Neural cell (in vitro differentiated cells): ENCODE measurements around the gene PTGR3. TPM values are rescaled to one million over a fixed set of nuclear protein-coding genes. Genes with fewer than 3 reads are reported as not detected.

Experiments used
- H2AFZ ChIP-seq: fragments of 200-600, 300-800 bp; sonication (generic), shearing (Covaris generic); 2 replicates; pipeline ENCODE4 v1.6.0; 2014; ENCODE audit warnings: low read depth, mild to moderate bottlenecking, antibody characterized with exemption, low read length, moderate library complexity
- H3F3A ChIP-seq: fragments of 200-600 bp; shearing (Covaris generic); 2 replicates; pipeline ENCODE4 v1.6.1; 2016; ENCODE audit warnings: mild to moderate bottlenecking, moderate library complexity, mixed read lengths, antibody characterized with exemption, low read length; ENCODE audit not compliant: insufficient read depth, poor library complexity, severe bottlenecking
- H3K27ac ChIP-seq: fragments of 200-600, 300-800 bp; sonication (generic), shearing (Covaris generic); 2 replicates; pipeline ENCODE4 v1.5.1; 2014; ENCODE audit warnings: mild to moderate bottlenecking, low read length, moderate library complexity
- H3K27me3 ChIP-seq: fragments of 300-800, 200-600 bp; sonication (generic), shearing (Covaris generic); 2 replicates; pipeline ENCODE4 v1.6.0; 2014; ENCODE audit warnings: mild to moderate bottlenecking, low read depth, low read length, moderate library complexity; ENCODE audit not compliant: insufficient read depth
- H3K36me3 ChIP-seq: fragments of 300-800, 200-600 bp; sonication (generic), shearing (Covaris generic); 2 replicates; pipeline ENCODE4 v1.5.1; 2014; ENCODE audit warnings: mild to moderate bottlenecking, antibody characterized with exemption, low read length, moderate library complexity; ENCODE audit not compliant: insufficient read depth
- H3K4me2 ChIP-seq: fragments of 300-800, 200-600 bp; sonication (generic), shearing (Covaris generic); 2 replicates; pipeline ENCODE4 v1.6.0; 2014; ENCODE audit warnings: mild to moderate bottlenecking, low read length
- H3K4me3 ChIP-seq: fragments of 300-800, 200-600 bp; sonication (generic), shearing (Covaris generic); 2 replicates; pipeline ENCODE4 v1.5.1; 2014; ENCODE audit warnings: mild to moderate bottlenecking, low read length, moderate library complexity
- H3K79me2 ChIP-seq: fragments of 200-600 bp; shearing (Covaris generic); replicated peaks from 2 replicates; pipeline ENCODE4 v1.6.0; 2014; ENCODE audit warnings: mild to moderate bottlenecking, low read length, moderate library complexity; ENCODE audit not compliant: insufficient read depth
- H3K9ac ChIP-seq: fragments of 300-800, 200-600 bp; sonication (generic), shearing (Covaris generic); 2 replicates; pipeline ENCODE4 v1.6.1; 2016; ENCODE audit warnings: mild to moderate bottlenecking, low read length, mixed read lengths
- H3K9me2 ChIP-seq: fragments of 200-600 bp; shearing (Covaris generic); 2 replicates; pipeline ENCODE4 v1.6.1; 2016; ENCODE audit warnings: mild to moderate bottlenecking, low read length, mixed read lengths; ENCODE audit not compliant: insufficient read depth
- H3K9me3 ChIP-seq: fragments of 200-600, 300-800 bp; sonication (generic), shearing (Covaris generic); 2 replicates; pipeline ENCODE4 v1.6.1; 2016; ENCODE audit warnings: mild to moderate bottlenecking, mixed run types, low read length, moderate library complexity, mixed read lengths
- H4K20me1 ChIP-seq: fragments of 200-600 bp; shearing (Covaris generic); 2 replicates; pipeline ENCODE4 v1.6.1; 2016; ENCODE audit warnings: mild to moderate bottlenecking, mixed run types; ENCODE audit not compliant: insufficient read depth
- EP300 ChIP-seq: fragments of 450-650 bp; conservative IDR thresholded peaks from 2 replicates; pipeline ENCODE4 v1.6.1; 2014; ENCODE audit warnings: antibody characterized with exemption, mild to moderate bottlenecking, moderate library complexity; ENCODE audit not compliant: poor library complexity, severe bottlenecking
- EZH2 ChIP-seq: fragments of 200-600, 300-800 bp; shearing (Covaris generic), sonication (generic); IDR thresholded peaks from 2 replicates; pipeline ENCODE4 v1.6.1; 2014; ENCODE audit warnings: antibody characterized with exemption, low read length, borderline replicate concordance, mild to moderate bottlenecking; ENCODE audit not compliant: insufficient read depth, poor library complexity, severe bottlenecking
- MXI1 ChIP-seq: fragments of 450-650 bp; conservative IDR thresholded peaks from 2 replicates; pipeline ENCODE4 v1.6.1; 2014; ENCODE audit warnings: antibody characterized with exemption, mild to moderate bottlenecking; ENCODE audit not compliant: poor library complexity, severe bottlenecking
- POLR2AphosphoS5 ChIP-seq: IDR thresholded peaks from 2 replicates; pipeline ENCODE4 v1.6.1; 2012
- RAD21 ChIP-seq: fragments of 450-650 bp; conservative IDR thresholded peaks from 2 replicates; pipeline ENCODE4 v1.6.1; 2014; ENCODE audit warnings: antibody characterized with exemption, mild to moderate bottlenecking, moderate library complexity
- SMC3 ChIP-seq: fragments of 450-650 bp; conservative IDR thresholded peaks from 2 replicates; pipeline ENCODE4 v1.6.1; 2014; ENCODE audit warnings: antibody characterized with exemption, mild to moderate bottlenecking, moderate library complexity; ENCODE audit not compliant: poor library complexity
- TAF1 ChIP-seq: IDR thresholded peaks from 2 replicates; pipeline ENCODE4 v1.6.1; 2012; ENCODE audit warnings: low read depth
- polyA plus RNA-seq: library from polyadenylated mRNA; depleted of rRNA; stranded (reverse); fragments of >200 nt; gene quantifications from 2 replicates; pipeline ENCODE4 v1.2.3, GENCODE V29; 2014
- TF ChIP-seq, protein P1 (sequence below): fragments of 450-650 bp; IDR thresholded peaks from 2 replicates; pipeline ENCODE4 v1.5.1; 2014; ENCODE audit warnings: antibody characterized with exemption, mild to moderate bottlenecking, moderate library complexity; ENCODE audit not compliant: poor library complexity, severe bottlenecking
- TF ChIP-seq, protein P2 (sequence below): IDR thresholded peaks from 2 replicates; pipeline ENCODE4 v1.6.1; 2012; ENCODE audit warnings: borderline replicate concordance

Gene PTGR3
- polyA plus RNA-seq, 1 donor from 2014 or later = 5.9 TPM

DNA sequence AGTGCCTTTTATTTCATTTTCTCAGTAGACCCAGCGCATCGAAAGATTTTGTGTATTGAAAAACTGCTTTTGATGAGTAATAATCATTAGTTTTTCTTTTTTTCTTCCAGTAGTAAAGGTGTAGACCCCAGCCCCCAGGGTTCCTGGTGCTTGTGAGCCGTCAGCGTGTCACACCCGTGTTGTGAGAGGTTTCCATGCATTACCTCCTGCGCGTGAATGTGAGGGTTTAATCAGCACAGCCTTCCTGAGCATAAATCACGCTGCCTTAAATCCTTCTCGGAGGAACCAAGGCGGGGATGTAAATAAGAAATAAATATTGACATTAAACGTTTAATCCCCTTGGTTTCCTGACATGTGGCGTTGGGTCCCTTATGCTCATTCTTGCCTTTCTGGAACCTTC is 26.0 kb upstream of the PTGR3 start:
- no peak overlapping the region for H3K9ac ChIP-seq
- H3K4me3 ChIP-seq = no peak overlapping the region
- no peak overlapping the region for H3K27ac ChIP-seq
- TF ChIP-seq MXI1 (no peak), TAF1 (no peak), EZH2 (no peak), SMC3 (no peak), RAD21 (no peak), EP300 (no peak), POLR2AphosphoS5 (no peak)
- TF ChIP-seq, protein P1, sequence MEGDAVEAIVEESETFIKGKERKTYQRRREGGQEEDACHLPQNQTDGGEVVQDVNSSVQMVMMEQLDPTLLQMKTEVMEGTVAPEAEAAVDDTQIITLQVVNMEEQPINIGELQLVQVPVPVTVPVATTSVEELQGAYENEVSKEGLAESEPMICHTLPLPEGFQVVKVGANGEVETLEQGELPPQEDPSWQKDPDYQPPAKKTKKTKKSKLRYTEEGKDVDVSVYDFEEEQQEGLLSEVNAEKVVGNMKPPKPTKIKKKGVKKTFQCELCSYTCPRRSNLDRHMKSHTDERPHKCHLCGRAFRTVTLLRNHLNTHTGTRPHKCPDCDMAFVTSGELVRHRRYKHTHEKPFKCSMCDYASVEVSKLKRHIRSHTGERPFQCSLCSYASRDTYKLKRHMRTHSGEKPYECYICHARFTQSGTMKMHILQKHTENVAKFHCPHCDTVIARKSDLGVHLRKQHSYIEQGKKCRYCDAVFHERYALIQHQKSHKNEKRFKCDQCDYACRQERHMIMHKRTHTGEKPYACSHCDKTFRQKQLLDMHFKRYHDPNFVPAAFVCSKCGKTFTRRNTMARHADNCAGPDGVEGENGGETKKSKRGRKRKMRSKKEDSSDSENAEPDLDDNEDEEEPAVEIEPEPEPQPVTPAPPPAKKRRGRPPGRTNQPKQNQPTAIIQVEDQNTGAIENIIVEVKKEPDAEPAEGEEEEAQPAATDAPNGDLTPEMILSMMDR = no peak
- TF ChIP-seq, protein P2, sequence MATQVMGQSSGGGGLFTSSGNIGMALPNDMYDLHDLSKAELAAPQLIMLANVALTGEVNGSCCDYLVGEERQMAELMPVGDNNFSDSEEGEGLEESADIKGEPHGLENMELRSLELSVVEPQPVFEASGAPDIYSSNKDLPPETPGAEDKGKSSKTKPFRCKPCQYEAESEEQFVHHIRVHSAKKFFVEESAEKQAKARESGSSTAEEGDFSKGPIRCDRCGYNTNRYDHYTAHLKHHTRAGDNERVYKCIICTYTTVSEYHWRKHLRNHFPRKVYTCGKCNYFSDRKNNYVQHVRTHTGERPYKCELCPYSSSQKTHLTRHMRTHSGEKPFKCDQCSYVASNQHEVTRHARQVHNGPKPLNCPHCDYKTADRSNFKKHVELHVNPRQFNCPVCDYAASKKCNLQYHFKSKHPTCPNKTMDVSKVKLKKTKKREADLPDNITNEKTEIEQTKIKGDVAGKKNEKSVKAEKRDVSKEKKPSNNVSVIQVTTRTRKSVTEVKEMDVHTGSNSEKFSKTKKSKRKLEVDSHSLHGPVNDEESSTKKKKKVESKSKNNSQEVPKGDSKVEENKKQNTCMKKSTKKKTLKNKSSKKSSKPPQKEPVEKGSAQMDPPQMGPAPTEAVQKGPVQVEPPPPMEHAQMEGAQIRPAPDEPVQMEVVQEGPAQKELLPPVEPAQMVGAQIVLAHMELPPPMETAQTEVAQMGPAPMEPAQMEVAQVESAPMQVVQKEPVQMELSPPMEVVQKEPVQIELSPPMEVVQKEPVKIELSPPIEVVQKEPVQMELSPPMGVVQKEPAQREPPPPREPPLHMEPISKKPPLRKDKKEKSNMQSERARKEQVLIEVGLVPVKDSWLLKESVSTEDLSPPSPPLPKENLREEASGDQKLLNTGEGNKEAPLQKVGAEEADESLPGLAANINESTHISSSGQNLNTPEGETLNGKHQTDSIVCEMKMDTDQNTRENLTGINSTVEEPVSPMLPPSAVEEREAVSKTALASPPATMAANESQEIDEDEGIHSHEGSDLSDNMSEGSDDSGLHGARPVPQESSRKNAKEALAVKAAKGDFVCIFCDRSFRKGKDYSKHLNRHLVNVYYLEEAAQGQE = no peak
- H3F3A ChIP-seq = no peaks in the 10 kb centered on the region
- no peaks in the 10 kb centered on the region for H3K27me3 ChIP-seq
- H2AFZ ChIP-seq = no peak overlapping the region
- no peaks in the 10 kb centered on the region for H3K36me3 ChIP-seq
- H3K4me2 ChIP-seq = no peak overlapping the region
- H4K20me1 ChIP-seq = no peaks in the 10 kb centered on the region
- H3K9me3 ChIP-seq = no peaks in the 10 kb centered on the region
- H3K9me2 ChIP-seq = no peaks in the 10 kb centered on the region
- no peaks in the 10 kb centered on the region for H3K79me2 ChIP-seq

DNA sequence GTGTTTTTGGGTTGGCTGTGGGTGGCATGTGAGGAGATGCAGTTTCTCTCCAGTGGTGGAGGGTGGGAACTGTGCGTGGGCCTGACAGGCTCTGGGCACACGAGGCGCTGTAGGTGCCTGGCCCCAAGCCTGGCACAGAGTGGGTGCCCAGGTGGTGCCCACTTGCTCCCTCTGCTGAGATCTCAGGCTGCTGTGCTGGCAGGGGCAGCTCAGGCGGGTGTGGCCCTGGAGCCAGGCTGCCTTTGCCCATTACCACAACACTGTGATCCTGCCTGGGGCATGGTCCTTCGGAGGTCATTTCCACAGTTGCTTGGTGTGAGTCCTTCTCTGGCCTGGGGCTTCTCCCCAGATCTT is 22.1 kb upstream of the PTGR3 start:
- Histone ChIP-seq H4K20me1 (no peaks in the 10 kb centered on the region), H3K36me3 (no peaks in the 10 kb centered on the region), H3K9me2 (no peaks in the 10 kb centered on the region), H2AFZ (no peak overlapping the region), H3K9ac (no peak overlapping the region), H3K9me3 (no peaks in the 10 kb centered on the region), H3K4me3 (no peak overlapping the region), H3K27me3 (no peaks in the 10 kb centered on the region), H3K4me2 (no peak overlapping the region), H3K79me2 (no peaks in the 10 kb centered on the region), H3F3A (no peaks in the 10 kb centered on the region), H3K27ac (no peak overlapping the region)
- no peak for TF ChIP-seq SMC3
- no peak for TF ChIP-seq MXI1
- TF ChIP-seq, protein P1 = no peak
- no peak for TF ChIP-seq POLR2AphosphoS5
- no peak for TF ChIP-seq EZH2
- no peak for TF ChIP-seq RAD21
- TF ChIP-seq, protein P2 = no peak
- TF ChIP-seq EP300 = no peak
- TF ChIP-seq TAF1 = no peak
